Upper lobe of right lung (tissue), 1 donor: ENCODE measurements around the gene STPG1. TPM values are rescaled to one million over a fixed set of nuclear protein-coding genes. Genes with fewer than 3 reads are reported as not detected.
A peak's percentile ranks its signal among the peaks of the same experiment; 100 is the strongest.

Source experiments
- ATAC-seq: fragments of 200-7000 bp; cut with Tn5 transposase; one replicate; pipeline ENCODE4 v1.9.1; 2020; ENCODE audit warnings: mild to moderate bottlenecking, moderate library complexity
- DNase-seq: peaks from one replicate; pipeline ENCODE4 v3.0.0-alpha.2; 2020
- H3K27ac ChIP-seq: fragments of 200-600 bp; one replicate; pipeline ENCODE4 v1.8.0; 2022
- H3K27me3 ChIP-seq: fragments of 200-600 bp; one replicate; pipeline ENCODE4 v1.8.0; 2022; ENCODE audit warnings: mild to moderate bottlenecking
- H3K36me3 ChIP-seq: fragments of 200-600 bp; one replicate; pipeline ENCODE4 v1.8.0; 2022
- H3K4me1 ChIP-seq: fragments of 200-600 bp; one replicate; pipeline ENCODE4 v1.8.0; 2022
- H3K4me3 ChIP-seq: fragments of 200-600 bp; one replicate; pipeline ENCODE4 v1.8.0; 2022; ENCODE audit warnings: mild to moderate bottlenecking
- H3K9me3 ChIP-seq: fragments of 200-600 bp; one replicate; pipeline ENCODE4 v1.8.0; 2022
- CTCF ChIP-seq: fragments of 200-600 bp; IDR thresholded peaks from one replicate; pipeline ENCODE4 v1.8.0; 2022; ENCODE audit warnings: antibody characterized with exemption
- intact Hi-C: fragments of 100-400 bp; cut with DNase I; formaldehyde crosslinking; loops from one replicate; pipeline ENCODE4 v1.11.0; 2022
- total RNA-seq: library from RNA; stranded (reverse); fragmentation: NEBNext Ultra II Directional; extraction: Animal tissue kit (Norgen Biotek cat#: 25700); gene quantifications from one replicate; pipeline ENCODE4 v1.2.1, GENCODE V29; 2021
- donor health status: DM: no; HTN: yes; CAD: no; lungs with severe emphysema.

Gene STPG1
- total RNA-seq, 1 donor from 2014 or later: 8.6 TPM

- Histone ChIP-seq H3K27me3 (no peaks in the 10 kb centered on the region), H3K9me3 (no peaks in the 10 kb centered on the region), H3K27ac (peak overlapping the region; percentile 40), H3K4me1 (peaks cover 29% of the 10 kb centered on the region), H3K36me3 (no peaks in the 10 kb centered on the region), H3K4me3 (peak overlapping the region; percentile 74)
- no peak for DNase-seq
- intact Hi-C loops: no loop called here
- TF ChIP-seq CTCF: no peak
- ATAC-seq: no peak
These were observed 1.3 kb upstream of the STPG1 start for GRCh38 chr1:24414775-24415333.

DNA sequence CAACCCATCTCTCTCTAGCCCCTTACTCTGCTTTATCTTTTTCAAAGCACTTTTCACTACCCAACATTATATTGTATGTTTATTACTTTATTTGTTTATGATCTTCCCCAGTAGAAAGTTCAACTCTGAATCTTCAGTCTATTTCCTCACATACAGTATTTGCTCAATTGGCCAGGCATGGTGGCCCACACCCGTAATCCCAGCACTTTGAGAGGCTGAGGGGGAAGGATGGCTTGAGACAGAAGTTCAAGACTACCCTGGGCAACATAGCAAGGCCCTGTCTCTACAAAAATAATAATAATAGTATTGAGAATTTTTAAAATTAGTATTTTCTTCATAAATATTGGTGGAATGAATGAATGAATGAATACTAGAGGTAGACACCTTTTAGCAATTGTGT is 1.2 kb downstream of the STPG1 start:
- Histone ChIP-seq H3K36me3 (no peaks in the 10 kb centered on the region), H3K9me3 (no peaks in the 10 kb centered on the region), H3K27me3 (no peaks in the 10 kb centered on the region), H3K27ac (no peak overlapping the region), H3K4me3 (peak overlapping the region; percentile 90), H3K4me1 (peaks cover 21% of the 10 kb centered on the region)
- intact Hi-C loops: no loop called here
- DNase-seq: no peak
- ATAC-seq: no peak
- TF ChIP-seq CTCF: no peak

- H3K36me3 ChIP-seq: no peaks in the 10 kb centered on the region
These were observed 1.6 kb downstream of the STPG1 start for GRCh38 chr1:24411963-24412362.

DNA sequence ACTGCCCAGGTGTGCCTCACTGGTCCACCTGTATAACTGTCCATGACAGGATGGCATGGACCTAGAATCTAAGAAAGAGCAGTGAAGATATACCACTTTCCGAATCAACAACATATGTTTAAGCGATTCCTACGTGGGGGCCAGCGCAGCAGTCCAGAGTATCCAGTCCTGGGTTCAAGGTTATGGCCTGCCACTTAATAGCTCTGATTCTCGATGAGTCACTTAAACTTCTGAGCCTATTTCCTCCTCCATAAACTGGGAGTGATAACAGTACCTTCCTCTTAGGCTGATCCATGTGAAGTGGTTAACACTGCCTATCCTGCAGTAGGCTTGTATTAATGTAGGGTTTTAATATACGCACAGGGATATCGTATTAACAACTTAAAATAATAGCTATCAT is 2.8 kb downstream of the STPG1 start:
- TF ChIP-seq CTCF: no peak
- no peaks in the 10 kb centered on the region for H3K9me3 ChIP-seq
- ATAC-seq (no peak), DNase-seq (no peak)
- H3K27ac ChIP-seq: no peak overlapping the region
- H3K27me3 ChIP-seq: no peaks in the 10 kb centered on the region
- no peak overlapping the region for H3K4me3 ChIP-seq
- H3K36me3 ChIP-seq: no peaks in the 10 kb centered on the region
- peaks cover 15% of the 10 kb centered on the region for H3K4me1 ChIP-seq
- intact Hi-C loops: no loop called here

More at GRCh38 chr1:24411963-24412362, 1.6 kb downstream of the STPG1 start:
- H3K4me1 ChIP-seq: peaks cover 20% of the 10 kb centered on the region
- H3K9me3 ChIP-seq: no peaks in the 10 kb centered on the region
- H3K27ac ChIP-seq: no peak overlapping the region
- DNase-seq: no peak
- no peak for TF ChIP-seq CTCF
- H3K27me3 ChIP-seq: no peaks in the 10 kb centered on the region
- H3K4me3 ChIP-seq: no peak overlapping the region
- intact Hi-C loops: no loop called here
- no peak for ATAC-seq

GRCh38 chr1:24409535-24409934 is 4.0 kb downstream of the STPG1 start:
- TF ChIP-seq CTCF: no peak
- peaks cover 14% of the 10 kb centered on the region for H3K4me1 ChIP-seq
- ATAC-seq (no peak), DNase-seq (no peak)
- no peak overlapping the region for H3K4me3 ChIP-seq
- no peak overlapping the region for H3K27ac ChIP-seq
- intact Hi-C loops: no loop called here
- no peaks in the 10 kb centered on the region for H3K36me3 ChIP-seq
- H3K9me3 ChIP-seq: no peaks in the 10 kb centered on the region
- H3K27me3 ChIP-seq: no peaks in the 10 kb centered on the region

- Histone ChIP-seq H3K4me1 (no peaks in the 10 kb centered on the region), H3K27me3 (no peaks in the 10 kb centered on the region), H3K36me3 (no peaks in the 10 kb centered on the region), H3K9me3 (no peaks in the 10 kb centered on the region), H3K27ac (no peak overlapping the region), H3K4me3 (no peak overlapping the region)
- intact Hi-C loops: no loop called here
- DNase-seq (no peak), ATAC-seq (no peak)
- no peak for TF ChIP-seq CTCF
These were observed 6.8 kb downstream of the STPG1 start for GRCh38 chr1:24406788-24407187.
